Body of pancreas (tissue), 4 donors: ENCODE results near the gene UTF1.

Source experiments
- POLR2A ChIP-seq, 3 donors: fragments of 450-650 bp; IDR thresholded peaks; one replicate each; pipeline ENCODE4 v1.6.1; 2016; ENCODE audit warnings: antibody characterized with exemption in 3 of 3, mild to moderate bottlenecking in 2 of 3
- TF ChIP-seq, protein P1 (sequence below), 7 experiments: fragments of 450-650 bp in 4 of 7; fragments of 200-600 bp in 3 of 7; sonication (generic) in 3 of 7; IDR thresholded peaks; one replicate each; pipeline ENCODE4 v1.5.1; 2016 to 2019; ENCODE audit warnings: antibody characterized with exemption in 7 of 7

DNA sequence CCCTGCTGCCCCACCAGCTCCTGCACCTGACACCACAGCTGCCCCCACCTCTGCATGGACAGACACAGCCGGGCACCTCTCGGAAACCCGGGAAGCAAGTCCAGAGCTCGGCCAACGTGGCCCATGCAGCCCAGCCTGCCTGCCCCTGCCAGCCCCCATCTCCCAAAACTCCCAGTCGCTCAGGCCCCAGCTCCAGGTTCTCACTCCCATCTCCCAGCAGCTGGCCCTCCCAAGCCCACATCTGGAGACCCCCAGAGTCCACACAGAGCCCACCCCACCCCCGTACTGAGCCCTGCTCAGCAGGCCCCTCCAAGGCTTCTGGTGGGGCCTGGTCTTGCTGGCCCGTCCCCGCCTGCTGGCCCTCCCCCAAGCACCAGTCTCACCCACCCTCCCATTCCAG, 32.2 kb upstream of the UTF1 start:
- TF ChIP-seq POLR2A (IDR thresholded peaks at IDR 0.05) = no peak
- TF ChIP-seq, protein P1, sequence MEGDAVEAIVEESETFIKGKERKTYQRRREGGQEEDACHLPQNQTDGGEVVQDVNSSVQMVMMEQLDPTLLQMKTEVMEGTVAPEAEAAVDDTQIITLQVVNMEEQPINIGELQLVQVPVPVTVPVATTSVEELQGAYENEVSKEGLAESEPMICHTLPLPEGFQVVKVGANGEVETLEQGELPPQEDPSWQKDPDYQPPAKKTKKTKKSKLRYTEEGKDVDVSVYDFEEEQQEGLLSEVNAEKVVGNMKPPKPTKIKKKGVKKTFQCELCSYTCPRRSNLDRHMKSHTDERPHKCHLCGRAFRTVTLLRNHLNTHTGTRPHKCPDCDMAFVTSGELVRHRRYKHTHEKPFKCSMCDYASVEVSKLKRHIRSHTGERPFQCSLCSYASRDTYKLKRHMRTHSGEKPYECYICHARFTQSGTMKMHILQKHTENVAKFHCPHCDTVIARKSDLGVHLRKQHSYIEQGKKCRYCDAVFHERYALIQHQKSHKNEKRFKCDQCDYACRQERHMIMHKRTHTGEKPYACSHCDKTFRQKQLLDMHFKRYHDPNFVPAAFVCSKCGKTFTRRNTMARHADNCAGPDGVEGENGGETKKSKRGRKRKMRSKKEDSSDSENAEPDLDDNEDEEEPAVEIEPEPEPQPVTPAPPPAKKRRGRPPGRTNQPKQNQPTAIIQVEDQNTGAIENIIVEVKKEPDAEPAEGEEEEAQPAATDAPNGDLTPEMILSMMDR (IDR thresholded peaks at IDR 0.05) = no peak
